PC-3 (cell line): ENCODE measurements around the gene TXNL4B.

Source experiments
- CTCF ChIP-seq: fragments of 300-600 bp; sonication (generic); conservative IDR thresholded peaks from 2 replicates; pipeline ENCODE4 v1.5.1; 2017; ENCODE audit warnings: antibody characterized with exemption, low read depth, mild to moderate bottlenecking, low read length
- EZH2 ChIP-seq: fragments of 300-600 bp; sonication (generic); IDR thresholded peaks from one replicate; pipeline ENCODE4 v1.6.1; 2017; ENCODE audit warnings: antibody characterized with exemption, mild to moderate bottlenecking, low read length; ENCODE audit not compliant: unreplicated experiment
- EZH2phosphoT487 ChIP-seq: fragments of 300-600 bp; sonication (generic); IDR thresholded peaks from 2 replicates; pipeline ENCODE4 v1.6.1; 2018; ENCODE audit warnings: mild to moderate bottlenecking, antibody characterized with exemption, low read length, borderline replicate concordance

DNA sequence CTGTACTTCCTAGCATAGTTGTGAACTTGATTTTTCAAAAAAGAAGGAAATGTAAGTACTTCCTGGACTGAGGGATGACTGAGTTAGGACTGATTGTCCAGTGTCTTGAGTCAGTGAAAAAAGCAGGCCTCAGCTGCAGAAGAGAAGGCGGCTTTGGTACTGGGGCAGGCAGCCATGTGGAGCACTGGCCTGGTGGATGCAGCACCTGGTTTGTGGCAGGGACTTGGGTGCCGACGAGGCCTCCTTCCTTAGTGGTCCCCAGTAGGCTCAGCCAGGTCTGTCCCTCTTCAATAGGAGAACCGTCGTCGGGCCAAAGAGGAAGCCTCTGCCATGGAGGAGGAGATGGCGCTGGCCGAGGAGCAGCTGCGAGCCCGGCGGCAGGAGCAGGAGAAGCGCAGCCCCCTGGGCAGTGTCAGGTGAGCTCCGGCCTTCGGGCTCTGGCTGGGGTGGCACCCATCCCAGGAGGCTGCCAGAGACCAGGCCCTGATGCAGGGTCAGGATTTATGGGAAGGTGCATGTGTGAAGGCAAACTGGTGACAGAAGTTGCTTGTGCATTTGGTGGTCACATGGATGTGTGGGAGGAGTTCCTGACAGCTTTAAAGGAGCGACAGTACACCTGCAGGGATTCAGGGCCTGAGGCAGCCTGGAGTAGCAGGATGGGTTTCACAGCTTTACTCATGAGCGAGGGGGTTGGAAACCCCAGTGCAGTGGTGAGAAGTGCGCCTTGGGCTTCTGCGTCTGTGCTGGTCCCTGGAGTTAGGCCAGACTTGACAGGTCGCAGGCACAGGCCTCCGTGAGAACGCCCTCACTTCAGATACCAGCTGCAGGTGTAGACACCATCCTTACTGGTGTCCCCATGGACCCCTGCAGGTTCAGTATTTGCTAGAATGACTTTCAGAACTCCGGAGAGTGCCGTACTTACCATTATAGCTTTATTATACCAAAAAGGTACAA is 17.5 kb upstream of the TXNL4B start:
- TF ChIP-seq EZH2, result no peak
- TF ChIP-seq CTCF, result no peak
- TF ChIP-seq EZH2phosphoT487, result no peak
